Muscle of back (tissue), 11 donors: Measurements from ENCODE around the gene FCHSD1. TPM values are rescaled to one million over a fixed set of nuclear protein-coding genes. Genes with fewer than 3 reads are reported as not detected.

Source experiments
- DNase-seq, 3 donors: peaks; one replicate each; pipeline versions ENCODE4 v3.0.0 to v3.0.0-alpha.2; 2013
- polyA plus RNA-seq, 10 donors: library from polyadenylated mRNA; unstranded; fragments of 120-200 nt; gene quantifications; one replicate each; pipeline ENCODE4 v1.2.1, GENCODE V29; 2013; ENCODE audit not compliant: insufficient read length in 10 of 10

The FCHSD1 gene
- polyA plus RNA-seq, 10 donors = 3.6 to 11.5 (median 8.0) TPM

DNA sequence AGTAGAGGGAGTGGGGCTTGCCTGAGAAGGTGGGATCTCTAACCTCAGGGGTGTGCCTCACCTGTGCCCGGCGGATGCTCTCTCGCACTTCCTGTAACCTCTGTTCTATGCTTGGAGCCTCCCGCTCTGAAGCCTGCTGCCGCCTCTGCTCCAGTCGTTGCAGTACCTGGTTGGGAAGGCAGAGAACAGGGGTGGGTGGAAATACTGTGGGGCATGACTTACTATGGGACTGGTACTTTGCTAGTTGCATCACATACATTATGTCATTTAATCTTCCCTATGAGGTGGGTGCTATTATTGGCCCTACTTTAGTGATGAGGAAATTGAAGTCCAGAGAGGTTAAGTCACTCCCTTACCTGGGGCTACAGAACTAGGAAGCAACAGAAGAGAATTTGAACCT lies 5.2 kb downstream of the FCHSD1 start:
- DNase-seq = no peak

GRCh38 chr5:141641634-141642267 lies 9.5 kb downstream of the FCHSD1 start:
- DNase-seq = no peak

DNA sequence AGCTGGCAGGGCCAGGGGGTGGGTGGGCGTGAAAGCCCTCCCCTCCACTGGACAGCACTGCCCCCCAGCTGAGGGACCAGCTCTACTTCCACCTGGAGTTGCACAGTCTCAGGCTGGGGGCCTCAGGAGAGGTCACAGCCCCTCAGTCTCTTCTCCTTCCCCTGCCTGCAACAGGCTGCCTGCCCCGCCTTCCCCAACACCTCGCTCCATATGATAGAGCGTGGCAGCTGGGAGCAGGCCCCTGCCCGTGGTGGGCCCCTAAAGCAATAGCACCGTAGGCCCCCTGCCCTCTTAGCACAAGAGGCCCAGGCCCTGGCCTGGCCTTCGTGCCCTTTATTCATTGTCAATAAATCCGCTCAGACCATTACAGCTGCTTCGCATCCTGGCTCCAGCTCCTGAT lies 10.5 kb downstream of the FCHSD1 start:
- no peak for DNase-seq

DNA sequence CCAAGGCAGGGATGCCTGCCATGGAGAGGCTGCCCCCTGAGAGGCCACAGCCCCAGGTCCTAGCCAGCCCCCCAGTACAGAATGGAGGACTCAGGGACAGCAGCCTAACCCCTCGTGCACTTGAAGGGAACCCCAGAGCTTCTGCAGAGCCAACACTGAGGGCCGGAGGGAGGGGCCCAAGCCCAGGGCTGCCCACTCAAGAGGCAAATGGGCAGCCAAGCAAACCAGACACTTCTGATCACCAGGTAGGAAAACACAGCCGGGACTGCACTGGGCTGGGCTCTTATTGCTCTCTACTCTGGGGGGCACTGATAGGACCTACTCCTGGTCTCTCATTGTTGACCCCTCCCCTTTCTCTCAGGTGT lies 11.2 kb downstream of the FCHSD1 start:
- no peak for DNase-seq

- no peak for DNase-seq
These were observed 11.7 kb downstream of the FCHSD1 start for GRCh38 chr5:141639357-141640050.

DNA sequence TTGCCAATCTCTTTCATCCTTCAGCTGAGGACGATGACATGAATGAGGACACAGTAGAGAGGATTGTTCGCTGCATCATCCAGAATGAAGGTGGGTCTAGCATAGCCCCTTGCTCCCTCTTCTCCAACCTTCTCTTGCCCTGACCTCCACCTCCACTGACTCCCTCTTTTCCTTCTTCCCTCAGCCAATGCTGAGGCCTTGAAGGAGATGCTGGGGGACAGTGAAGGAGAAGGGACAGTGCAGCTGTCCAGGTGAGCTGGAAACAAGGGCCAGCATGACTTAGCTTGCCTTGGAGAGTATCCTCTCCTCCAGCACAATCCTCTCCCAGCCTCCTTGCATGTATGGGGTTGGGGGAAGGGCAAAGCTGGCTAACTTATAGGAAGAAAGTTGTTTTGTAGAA lies 12.4 kb downstream of the FCHSD1 start:
- DNase-seq = no peak

- DNase-seq = peak in 2 of 3 donors; percentile 56 to 81
These were observed 13.3 kb downstream of the FCHSD1 start for GRCh38 chr5:141637767-141638419.

DNA sequence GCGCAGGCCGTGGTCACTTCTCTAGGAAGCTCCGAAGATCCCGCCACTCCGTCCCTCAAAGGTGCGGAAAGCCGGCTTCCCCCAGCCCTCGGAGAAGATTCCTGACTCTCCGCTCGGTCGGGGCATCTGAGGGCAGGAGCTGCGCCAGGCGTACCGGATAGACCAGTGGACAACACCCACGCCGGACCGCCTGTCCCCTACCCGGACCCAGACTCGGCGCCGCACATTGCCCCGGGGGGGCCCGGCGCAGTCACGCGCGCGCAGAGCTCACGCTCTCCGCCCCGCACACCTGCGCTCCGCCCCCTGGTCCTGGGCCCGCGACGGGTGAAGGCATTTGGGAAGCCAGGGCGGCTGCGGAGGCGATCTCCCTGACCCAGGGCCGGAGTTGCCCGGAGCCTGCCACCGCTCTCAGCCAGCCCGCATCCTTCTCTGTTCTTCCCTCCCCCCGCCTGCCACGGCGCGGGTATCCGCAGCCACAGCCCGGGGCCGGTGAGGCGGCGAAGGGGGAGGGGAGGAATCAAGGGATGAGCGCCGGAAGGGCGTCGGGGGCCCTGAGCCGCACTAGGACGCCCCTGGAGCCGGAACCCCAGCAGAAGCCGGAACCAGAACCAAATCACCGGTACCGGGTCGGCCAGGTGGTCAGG lies 14.0 kb downstream of the FCHSD1 start:
- peak in 1 of 3 donors; percentile 32 for DNase-seq

DNA sequence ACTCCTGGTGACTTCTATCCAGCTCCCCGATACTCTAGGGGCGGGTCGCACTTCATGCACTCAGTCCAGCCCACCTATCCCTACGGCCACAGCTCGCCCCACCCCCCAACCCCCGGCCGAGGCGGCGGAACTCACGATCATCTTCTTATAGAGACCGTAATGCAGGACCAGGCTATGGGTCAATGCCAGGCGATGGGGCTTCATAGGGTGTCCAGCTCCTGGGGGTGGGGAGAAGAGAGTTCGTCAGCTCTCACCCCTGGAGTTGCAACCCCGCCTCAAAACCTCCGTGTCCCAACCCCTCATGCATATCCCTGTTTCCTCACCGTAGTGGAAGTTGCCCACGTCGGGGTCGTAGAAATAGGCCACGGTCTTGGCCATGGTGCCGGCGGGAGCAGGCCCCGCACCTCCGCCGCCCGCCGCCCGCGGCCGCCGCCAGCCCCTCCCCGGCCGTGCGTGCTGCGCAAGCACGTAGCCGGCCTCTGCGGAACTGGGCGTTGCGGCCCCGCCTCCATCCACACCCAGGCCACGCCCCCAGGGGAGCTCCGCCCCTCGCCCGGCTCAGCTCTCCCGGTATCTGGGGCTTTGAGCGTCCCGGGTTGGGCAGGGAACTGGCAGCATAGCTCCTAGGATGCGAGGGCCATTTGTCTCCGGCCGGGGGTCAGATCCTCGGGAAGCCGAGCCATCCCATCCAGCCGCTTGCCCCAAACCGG lies 14.7 kb downstream of the FCHSD1 start, which contains the start of the genes HDAC3 and RELL2:
TSS of gene HDAC3 (minus strand) at position 437 of the 710 bp plus-strand sequence. CDS start at position 378, 59 bp downstream.
TSS of gene RELL2 (plus strand) at position 585 of the 710 bp plus-strand sequence. CDS start 1,229 bp downstream, outside the sequence.
- DNase-seq = peak; percentile 88 to 96 (median 93)

- DNase-seq = no peak
These were observed 15.2 kb downstream of the FCHSD1 start for GRCh38 chr5:141636106-141636412.

GRCh38 chr5:141635646-141636045 lies 15.6 kb downstream of the FCHSD1 start:
- no peak for DNase-seq

GRCh38 chr5:141634720-141635119 lies 16.5 kb downstream of the FCHSD1 start:
- DNase-seq = no peak

DNA sequence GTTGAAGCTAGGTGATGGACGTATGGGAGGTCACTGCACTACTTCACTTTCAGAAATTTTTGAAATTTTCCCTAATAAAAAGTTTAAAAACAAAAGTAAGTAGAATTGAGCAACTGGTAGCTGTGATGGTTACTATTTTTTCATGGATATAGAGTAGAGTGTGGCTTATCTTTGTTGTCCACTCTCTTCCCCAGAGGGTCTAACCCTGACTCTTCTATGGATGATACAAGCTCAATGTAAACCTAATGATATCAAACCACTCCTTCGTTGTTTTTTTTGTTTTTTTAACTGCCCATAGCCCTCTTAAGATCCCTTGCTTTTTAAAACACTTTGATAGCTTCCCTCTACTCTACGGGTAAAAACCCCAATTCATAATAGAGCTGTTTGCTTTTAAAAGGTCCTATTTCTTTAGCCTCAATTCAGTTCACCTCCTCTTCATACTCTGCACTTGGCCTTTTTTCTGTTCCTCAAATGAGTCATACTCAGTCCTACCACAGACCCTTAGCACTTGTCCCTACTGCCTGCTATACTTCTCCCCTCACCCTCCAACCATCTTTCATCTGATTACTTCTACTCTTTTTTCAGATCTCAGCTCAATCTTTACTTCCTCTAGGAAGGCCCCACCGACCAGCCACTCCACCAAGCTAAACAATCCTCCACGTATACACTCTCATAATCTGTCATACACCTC lies 17.2 kb downstream of the FCHSD1 start:
- no peak for DNase-seq

DNA sequence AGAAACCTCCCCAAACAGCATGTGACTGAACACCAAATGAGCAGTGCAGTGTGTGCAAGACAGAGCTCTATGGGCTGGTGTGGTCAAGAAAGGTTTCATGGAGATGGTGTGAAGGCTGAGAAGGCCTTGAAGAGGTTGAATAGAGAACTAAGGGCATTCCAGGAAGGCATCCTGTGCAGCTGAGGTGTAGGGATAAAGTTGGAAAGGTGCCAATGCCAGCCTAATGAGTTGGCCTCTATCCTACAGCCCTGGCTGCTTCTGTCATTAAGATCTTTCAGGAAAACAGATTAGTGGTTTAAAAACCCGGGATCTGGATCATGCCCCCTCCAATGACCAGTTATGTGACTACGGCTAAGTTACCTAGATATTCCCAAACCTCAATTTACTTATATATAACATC lies 18.6 kb downstream of the FCHSD1 start:
- no peak for DNase-seq

GRCh38 chr5:141630570-141631140 lies 20.6 kb downstream of the FCHSD1 start:
- DNase-seq = no peak

DNA sequence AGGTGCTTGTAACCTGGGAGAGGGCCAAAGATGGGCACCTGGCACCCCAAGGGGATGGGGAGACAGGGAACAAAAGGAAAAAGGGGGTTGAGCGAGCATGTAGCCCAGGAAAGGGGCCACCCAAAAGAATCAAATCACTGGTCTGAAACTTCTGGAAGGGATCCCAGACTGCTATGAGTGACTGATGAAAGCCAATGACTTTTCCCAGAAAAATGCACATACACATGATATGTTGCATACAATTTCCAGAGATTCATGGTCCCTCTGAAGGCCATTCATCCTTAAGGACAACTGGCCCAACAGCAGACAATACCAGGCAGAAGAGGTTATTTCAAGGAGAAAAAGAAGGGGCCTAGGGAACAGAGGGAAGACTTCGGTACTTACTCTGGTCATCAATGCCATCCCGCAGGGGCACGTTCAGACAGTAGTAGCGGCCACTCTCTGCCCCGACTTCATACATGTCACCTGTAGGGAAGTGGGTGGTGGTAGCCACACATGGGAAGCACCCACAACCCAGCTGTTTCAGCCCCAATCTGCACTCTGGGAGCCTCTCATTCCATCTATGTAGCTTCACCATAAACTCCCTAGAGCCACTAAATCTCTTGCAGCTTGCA lies 22.9 kb downstream of the FCHSD1 start:
- DNase-seq = no peak

- DNase-seq = peak in 1 of 3 donors; percentile 64
These were observed 27.6 kb downstream of the FCHSD1 start for GRCh38 chr5:141623611-141624010.

- peak in 1 of 3 donors; percentile 40 for DNase-seq
These were observed 28.0 kb downstream of the FCHSD1 start for GRCh38 chr5:141623186-141623585.

GRCh38 chr5:141618804-141619554 lies 32.2 kb downstream of the FCHSD1 start, which contains the start of gene DIAPH1:
TSS of gene DIAPH1 (minus strand) at chr5:141619000. CDS start at chr5:141618914, 86 bp downstream.
- peak; percentile 95 to 98 (median 97) for DNase-seq
